ENCODE results near the gene MLC1. TPM values are rescaled to one million over a fixed set of nuclear protein-coding genes. Genes with fewer than 3 reads are reported as not detected.
A peak's percentile ranks its signal among the peaks of the same experiment; 100 is the strongest.

Gene MLC1
- total and polyA plus RNA-seq, 10 of the 15 experiments (the other 5 are each of a cell fraction or from before 2014, with no cell fraction given), result 0.03 to 0.15 (median 0.07) TPM; not detected in 7

GRCh38 chr22:50030297-50031188, 54.7 kb downstream of the MLC1 start (continued):
- TF ChIP-seq, protein P1, sequence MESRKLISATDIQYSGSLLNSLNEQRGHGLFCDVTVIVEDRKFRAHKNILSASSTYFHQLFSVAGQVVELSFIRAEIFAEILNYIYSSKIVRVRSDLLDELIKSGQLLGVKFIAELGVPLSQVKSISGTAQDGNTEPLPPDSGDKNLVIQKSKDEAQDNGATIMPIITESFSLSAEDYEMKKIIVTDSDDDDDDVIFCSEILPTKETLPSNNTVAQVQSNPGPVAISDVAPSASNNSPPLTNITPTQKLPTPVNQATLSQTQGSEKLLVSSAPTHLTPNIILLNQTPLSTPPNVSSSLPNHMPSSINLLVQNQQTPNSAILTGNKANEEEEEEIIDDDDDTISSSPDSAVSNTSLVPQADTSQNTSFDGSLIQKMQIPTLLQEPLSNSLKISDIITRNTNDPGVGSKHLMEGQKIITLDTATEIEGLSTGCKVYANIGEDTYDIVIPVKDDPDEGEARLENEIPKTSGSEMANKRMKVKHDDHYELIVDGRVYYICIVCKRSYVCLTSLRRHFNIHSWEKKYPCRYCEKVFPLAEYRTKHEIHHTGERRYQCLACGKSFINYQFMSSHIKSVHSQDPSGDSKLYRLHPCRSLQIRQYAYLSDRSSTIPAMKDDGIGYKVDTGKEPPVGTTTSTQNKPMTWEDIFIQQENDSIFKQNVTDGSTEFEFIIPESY (IDR thresholded peaks at IDR 0.05), result no peak
- TF ChIP-seq BMI1 (IDR thresholded peaks at IDR 0.05; ENCODE audit: borderline replicate concordance) (no peak), SKIL (IDR thresholded peaks at IDR 0.05; ENCODE audit: low read depth, poor library complexity, severe bottlenecking) (no peak), RB1 (IDR thresholded peaks at IDR 0.05; ENCODE audit: borderline replicate concordance) (peak; percentile 81; the same call in 1 of the 2 replicates), HCFC1 (IDR thresholded peaks at IDR 0.05; ENCODE audit: low read length) (no peak), IKZF2 (IDR thresholded peaks at IDR 0.05) (no peak), SMARCA5 (IDR thresholded peaks at IDR 0.05) (peak; percentile 45; the same call in 1 of the 2 replicates), EED (IDR thresholded peaks at IDR 0.05; ENCODE audit: low read depth) (no peak), CHD2 (IDR thresholded peaks at IDR 0.05; ENCODE audit: borderline replicate concordance, low read depth, low read length) (no peak), MEF2B (IDR thresholded peaks at IDR 0.05; ENCODE audit: partially characterized antibody, poor library complexity, severe bottlenecking) (no peak), RELA (IDR thresholded peaks at IDR 0.05; ENCODE audit: borderline replicate concordance, partially characterized antibody) (peak; percentile 65), ESRRA (IDR thresholded peaks at IDR 0.05; ENCODE audit: low read length) (no peak), NRF1 (conservative IDR thresholded peaks at IDR 0.05; ENCODE audit: low read depth, low read length) (peak; percentile 29; the same call in 1 of the 2 replicates)
- TF ChIP-seq, protein P2, sequence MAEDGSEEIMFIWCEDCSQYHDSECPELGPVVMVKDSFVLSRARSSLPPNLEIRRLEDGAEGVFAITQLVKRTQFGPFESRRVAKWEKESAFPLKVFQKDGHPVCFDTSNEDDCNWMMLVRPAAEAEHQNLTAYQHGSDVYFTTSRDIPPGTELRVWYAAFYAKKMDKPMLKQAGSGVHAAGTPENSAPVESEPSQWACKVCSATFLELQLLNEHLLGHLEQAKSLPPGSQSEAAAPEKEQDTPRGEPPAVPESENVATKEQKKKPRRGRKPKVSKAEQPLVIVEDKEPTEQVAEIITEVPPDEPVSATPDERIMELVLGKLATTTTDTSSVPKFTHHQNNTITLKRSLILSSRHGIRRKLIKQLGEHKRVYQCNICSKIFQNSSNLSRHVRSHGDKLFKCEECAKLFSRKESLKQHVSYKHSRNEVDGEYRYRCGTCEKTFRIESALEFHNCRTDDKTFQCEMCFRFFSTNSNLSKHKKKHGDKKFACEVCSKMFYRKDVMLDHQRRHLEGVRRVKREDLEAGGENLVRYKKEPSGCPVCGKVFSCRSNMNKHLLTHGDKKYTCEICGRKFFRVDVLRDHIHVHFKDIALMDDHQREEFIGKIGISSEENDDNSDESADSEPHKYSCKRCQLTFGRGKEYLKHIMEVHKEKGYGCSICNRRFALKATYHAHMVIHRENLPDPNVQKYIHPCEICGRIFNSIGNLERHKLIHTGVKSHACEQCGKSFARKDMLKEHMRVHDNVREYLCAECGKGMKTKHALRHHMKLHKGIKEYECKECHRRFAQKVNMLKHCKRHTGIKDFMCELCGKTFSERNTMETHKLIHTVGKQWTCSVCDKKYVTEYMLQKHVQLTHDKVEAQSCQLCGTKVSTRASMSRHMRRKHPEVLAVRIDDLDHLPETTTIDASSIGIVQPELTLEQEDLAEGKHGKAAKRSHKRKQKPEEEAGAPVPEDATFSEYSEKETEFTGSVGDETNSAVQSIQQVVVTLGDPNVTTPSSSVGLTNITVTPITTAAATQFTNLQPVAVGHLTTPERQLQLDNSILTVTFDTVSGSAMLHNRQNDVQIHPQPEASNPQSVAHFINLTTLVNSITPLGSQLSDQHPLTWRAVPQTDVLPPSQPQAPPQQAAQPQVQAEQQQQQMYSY (CRISPR knock-in tag; IDR thresholded peaks at IDR 0.05), result no peak
- TF ChIP-seq, protein P3, sequence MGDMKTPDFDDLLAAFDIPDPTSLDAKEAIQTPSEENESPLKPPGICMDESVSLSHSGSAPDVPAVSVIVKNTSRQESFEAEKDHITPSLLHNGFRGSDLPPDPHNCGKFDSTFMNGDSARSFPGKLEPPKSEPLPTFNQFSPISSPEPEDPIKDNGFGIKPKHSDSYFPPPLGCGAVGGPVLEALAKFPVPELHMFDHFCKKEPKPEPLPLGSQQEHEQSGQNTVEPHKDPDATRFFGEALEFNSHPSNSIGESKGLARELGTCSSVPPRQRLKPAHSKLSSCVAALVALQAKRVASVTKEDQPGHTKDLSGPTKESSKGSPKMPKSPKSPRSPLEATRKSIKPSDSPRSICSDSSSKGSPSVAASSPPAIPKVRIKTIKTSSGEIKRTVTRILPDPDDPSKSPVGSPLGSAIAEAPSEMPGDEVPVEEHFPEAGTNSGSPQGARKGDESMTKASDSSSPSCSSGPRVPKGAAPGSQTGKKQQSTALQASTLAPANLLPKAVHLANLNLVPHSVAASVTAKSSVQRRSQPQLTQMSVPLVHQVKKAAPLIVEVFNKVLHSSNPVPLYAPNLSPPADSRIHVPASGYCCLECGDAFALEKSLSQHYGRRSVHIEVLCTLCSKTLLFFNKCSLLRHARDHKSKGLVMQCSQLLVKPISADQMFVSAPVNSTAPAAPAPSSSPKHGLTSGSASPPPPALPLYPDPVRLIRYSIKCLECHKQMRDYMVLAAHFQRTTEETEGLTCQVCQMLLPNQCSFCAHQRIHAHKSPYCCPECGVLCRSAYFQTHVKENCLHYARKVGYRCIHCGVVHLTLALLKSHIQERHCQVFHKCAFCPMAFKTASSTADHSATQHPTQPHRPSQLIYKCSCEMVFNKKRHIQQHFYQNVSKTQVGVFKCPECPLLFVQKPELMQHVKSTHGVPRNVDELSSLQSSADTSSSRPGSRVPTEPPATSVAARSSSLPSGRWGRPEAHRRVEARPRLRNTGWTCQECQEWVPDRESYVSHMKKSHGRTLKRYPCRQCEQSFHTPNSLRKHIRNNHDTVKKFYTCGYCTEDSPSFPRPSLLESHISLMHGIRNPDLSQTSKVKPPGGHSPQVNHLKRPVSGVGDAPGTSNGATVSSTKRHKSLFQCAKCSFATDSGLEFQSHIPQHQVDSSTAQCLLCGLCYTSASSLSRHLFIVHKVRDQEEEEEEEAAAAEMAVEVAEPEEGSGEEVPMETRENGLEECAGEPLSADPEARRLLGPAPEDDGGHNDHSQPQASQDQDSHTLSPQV (IDR thresholded peaks at IDR 0.05), result no peak

All from GM12878 (cell line).